Loucy (cell line): Measurements from ENCODE around the gene PPP6C.

Experiments
- H2AFZ ChIP-seq: fragments of 200-600 bp; sonication (generic); 2 replicates; pipeline ENCODE4 v1.6.0; 2016; ENCODE audit warnings: antibody characterized with exemption, mild to moderate bottlenecking, low read length, moderate library complexity
- H3F3A ChIP-seq: fragments of 200-600 bp; 2 replicates; pipeline ENCODE4 v1.6.0; 2016; ENCODE audit warnings: antibody characterized with exemption, low read depth, mild to moderate bottlenecking
- H3K27me3 ChIP-seq: fragments of 200-600 bp; sonication (generic); 2 replicates; pipeline ENCODE4 v1.6.1; 2014; ENCODE audit warnings: low read length, mild to moderate bottlenecking; ENCODE audit not compliant: insufficient read depth, poor library complexity, severe bottlenecking
- H3K36me3 ChIP-seq: fragments of 200-600 bp; sonication (generic); 2 replicates; pipeline ENCODE4 v1.6.1; 2016; ENCODE audit warnings: low read length; ENCODE audit not compliant: insufficient read depth
- H3K4me1 ChIP-seq: fragments of 200-600 bp; sonication (generic); 2 replicates; pipeline ENCODE4 v1.5.1; 2014; ENCODE audit warnings: low read length, mild to moderate bottlenecking; ENCODE audit not compliant: insufficient read depth, poor library complexity, severe bottlenecking
- H3K4me2 ChIP-seq: fragments of 200-600 bp; sonication (generic); 2 replicates; pipeline ENCODE4 v1.6.0; 2014; ENCODE audit warnings: antibody characterized with exemption, low read length, low read depth, mild to moderate bottlenecking; ENCODE audit not compliant: poor library complexity, severe bottlenecking
- H3K4me3 ChIP-seq: fragments of 200-600 bp; sonication (generic); 2 replicates; pipeline ENCODE4 v1.5.1; 2014; ENCODE audit warnings: low read length, mild to moderate bottlenecking, mixed read lengths; ENCODE audit not compliant: poor library complexity, severe bottlenecking
- H3K79me2 ChIP-seq: fragments of 200-600 bp; sonication (generic); 2 replicates; pipeline ENCODE4 v1.6.1; 2014; ENCODE audit warnings: low read length; ENCODE audit not compliant: insufficient read depth
- H3K9ac ChIP-seq: fragments of 200-600 bp; sonication (generic); 2 replicates; pipeline ENCODE4 v1.6.0; 2014; ENCODE audit warnings: mild to moderate bottlenecking, low read depth, low read length, moderate library complexity; ENCODE audit not compliant: poor library complexity, severe bottlenecking
- H3K9me2 ChIP-seq: fragments of 200-600 bp; sonication (generic); replicated peaks from 2 replicates; pipeline ENCODE4 v1.6.1; 2016; ENCODE audit warnings: low read depth, low read length, mixed read lengths
- H3K9me3 ChIP-seq: fragments of 200-600 bp; sonication (generic); 2 replicates; pipeline ENCODE4 v1.6.1; 2014; ENCODE audit warnings: mild to moderate bottlenecking, antibody characterized with exemption, low read length, low read depth; ENCODE audit not compliant: insufficient read depth
- H4K20me1 ChIP-seq: fragments of 200-600 bp; sonication (generic); 2 replicates; pipeline ENCODE4 v1.6.0; 2014; ENCODE audit warnings: antibody characterized with exemption, low read length, mild to moderate bottlenecking; ENCODE audit not compliant: insufficient read depth, poor library complexity, severe bottlenecking
- EZH2phosphoT487 ChIP-seq: fragments of 200-600 bp; IDR thresholded peaks from 2 replicates; pipeline ENCODE4 v1.6.1; 2018; ENCODE audit warnings: antibody characterized with exemption, mild to moderate bottlenecking, moderate library complexity, borderline replicate concordance
- TF ChIP-seq, protein P1 (sequence below): fragments of 200-600 bp; sonication (generic); conservative IDR thresholded peaks from 2 replicates; pipeline ENCODE4 v1.5.1; 2014; ENCODE audit warnings: mild to moderate bottlenecking, antibody characterized with exemption, low read length

The PPP6C gene

DNA sequence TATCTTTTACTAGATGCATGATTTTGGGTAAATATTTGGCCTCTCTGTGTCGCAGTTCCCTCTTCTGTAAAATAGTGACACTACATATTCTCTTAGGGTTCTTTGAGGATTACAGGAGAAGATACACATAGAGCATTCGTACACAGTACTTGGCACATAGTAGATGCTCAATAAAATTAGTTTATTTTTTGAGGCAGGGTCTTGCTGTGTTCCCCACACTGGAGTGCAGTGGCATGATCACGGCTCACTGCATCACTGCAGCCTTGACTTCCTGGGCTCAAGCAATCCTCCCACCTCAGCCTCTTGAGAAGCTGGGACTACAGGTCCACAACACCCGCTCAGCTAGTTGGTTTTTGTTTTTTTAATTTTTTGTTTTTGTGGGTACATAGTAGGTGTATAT lies 47.9 kb downstream of the PPP6C start:
- peaks cover 64% of the 10 kb centered on the region for H3K79me2 ChIP-seq
- TF ChIP-seq EZH2phosphoT487, result no peak
- TF ChIP-seq, protein P1, sequence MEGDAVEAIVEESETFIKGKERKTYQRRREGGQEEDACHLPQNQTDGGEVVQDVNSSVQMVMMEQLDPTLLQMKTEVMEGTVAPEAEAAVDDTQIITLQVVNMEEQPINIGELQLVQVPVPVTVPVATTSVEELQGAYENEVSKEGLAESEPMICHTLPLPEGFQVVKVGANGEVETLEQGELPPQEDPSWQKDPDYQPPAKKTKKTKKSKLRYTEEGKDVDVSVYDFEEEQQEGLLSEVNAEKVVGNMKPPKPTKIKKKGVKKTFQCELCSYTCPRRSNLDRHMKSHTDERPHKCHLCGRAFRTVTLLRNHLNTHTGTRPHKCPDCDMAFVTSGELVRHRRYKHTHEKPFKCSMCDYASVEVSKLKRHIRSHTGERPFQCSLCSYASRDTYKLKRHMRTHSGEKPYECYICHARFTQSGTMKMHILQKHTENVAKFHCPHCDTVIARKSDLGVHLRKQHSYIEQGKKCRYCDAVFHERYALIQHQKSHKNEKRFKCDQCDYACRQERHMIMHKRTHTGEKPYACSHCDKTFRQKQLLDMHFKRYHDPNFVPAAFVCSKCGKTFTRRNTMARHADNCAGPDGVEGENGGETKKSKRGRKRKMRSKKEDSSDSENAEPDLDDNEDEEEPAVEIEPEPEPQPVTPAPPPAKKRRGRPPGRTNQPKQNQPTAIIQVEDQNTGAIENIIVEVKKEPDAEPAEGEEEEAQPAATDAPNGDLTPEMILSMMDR, result no peak
- H4K20me1 ChIP-seq, result peaks cover 45% of the 10 kb centered on the region
- no peaks in the 10 kb centered on the region for H3K27me3 ChIP-seq
- peaks cover 41% of the 10 kb centered on the region for H3K4me1 ChIP-seq
- H3K9ac ChIP-seq, result peak overlapping the region; percentile 89
- H2AFZ ChIP-seq, result no peak overlapping the region
- peak overlapping the region; percentile 93 for H3K4me2 ChIP-seq
- H3K36me3 ChIP-seq, result no peaks in the 10 kb centered on the region
- H3K4me3 ChIP-seq, result peak overlapping the region; percentile 90
- no peaks in the 10 kb centered on the region for H3K9me2 ChIP-seq
- no peaks in the 10 kb centered on the region for H3F3A ChIP-seq
- H3K9me3 ChIP-seq, result no peaks in the 10 kb centered on the region

DNA sequence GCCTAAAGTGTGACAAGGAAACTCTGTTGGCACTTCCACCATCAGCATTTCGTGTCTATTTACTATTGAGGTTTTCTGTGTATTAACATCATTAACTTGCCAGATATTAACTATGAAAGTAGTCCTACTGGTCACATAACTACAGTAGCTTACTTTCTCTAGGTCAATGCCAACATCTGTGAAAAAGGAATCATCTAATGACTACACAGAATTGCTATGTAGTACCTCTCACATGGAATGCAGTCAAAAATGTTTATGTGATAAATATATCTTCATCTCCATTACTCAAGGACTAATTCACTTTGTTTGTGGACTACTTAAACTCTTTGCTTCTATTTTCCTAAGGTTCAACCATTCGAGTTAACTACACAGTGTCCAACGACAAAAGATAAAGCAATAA lies 48.4 kb downstream of the PPP6C start:
- TF ChIP-seq, protein P1, result no peak
- TF ChIP-seq EZH2phosphoT487, result no peak
- H3K4me1 ChIP-seq, result peaks cover 41% of the 10 kb centered on the region
- H3K79me2 ChIP-seq, result peaks cover 69% of the 10 kb centered on the region
- peak overlapping the region; percentile 93 for H3K4me2 ChIP-seq
- no peaks in the 10 kb centered on the region for H3K9me2 ChIP-seq
- H3K4me3 ChIP-seq, result peak overlapping the region; percentile 90
- no peaks in the 10 kb centered on the region for H3K9me3 ChIP-seq
- H3K27me3 ChIP-seq, result no peaks in the 10 kb centered on the region
- H3F3A ChIP-seq, result no peaks in the 10 kb centered on the region
- no peaks in the 10 kb centered on the region for H3K36me3 ChIP-seq
- H4K20me1 ChIP-seq, result peaks cover 45% of the 10 kb centered on the region
- peak overlapping the region; percentile 89 for H3K9ac ChIP-seq
- H2AFZ ChIP-seq, result no peak overlapping the region

DNA sequence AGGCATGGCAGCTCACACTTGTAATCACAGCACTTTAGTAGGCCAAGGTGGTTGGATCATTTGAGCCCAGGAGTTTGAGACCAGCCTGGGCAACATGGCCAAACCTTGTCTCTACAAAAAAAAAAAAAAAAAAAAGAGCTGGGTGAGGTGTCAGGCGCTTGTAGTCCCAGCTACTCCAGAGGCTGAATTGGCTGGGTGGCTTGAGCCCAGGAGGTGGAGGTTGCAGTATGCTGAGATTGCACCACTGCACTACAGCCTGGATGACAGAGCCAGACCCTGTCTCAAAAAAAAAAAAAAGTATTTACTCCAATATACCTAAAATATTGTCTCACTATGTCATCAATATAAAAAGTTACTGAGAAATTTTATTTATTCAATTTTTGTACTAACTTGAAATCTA lies 49.0 kb downstream of the PPP6C start:
- Histone ChIP-seq H2AFZ (no peak overlapping the region), H4K20me1 (peaks cover 45% of the 10 kb centered on the region), H3K4me2 (peak overlapping the region; percentile 93), H3K9ac (peak overlapping the region; percentile 89), H3K27me3 (no peaks in the 10 kb centered on the region), H3K4me3 (peak overlapping the region; percentile 90), H3K9me3 (no peaks in the 10 kb centered on the region), H3K79me2 (peaks cover 75% of the 10 kb centered on the region), H3K9me2 (no peaks in the 10 kb centered on the region), H3K36me3 (no peaks in the 10 kb centered on the region), H3F3A (no peaks in the 10 kb centered on the region), H3K4me1 (peaks cover 41% of the 10 kb centered on the region)
- no peak for TF ChIP-seq EZH2phosphoT487
- TF ChIP-seq, protein P1, result no peak
